SK-N-DZ (cell line): ENCODE data around the gene AGBL1.
"Not testable (repeated sequence)": the region's sequence is repeated elsewhere in the genome, so short reads cannot be mapped to it uniquely, and the experiment has no call there.

ENCODE experiments used
- DNase-seq: peaks from one replicate; pipeline ENCODE4 v3.0.0-alpha.2; 2015; ENCODE audit warnings: low spot score

Gene AGBL1

GRCh38 chr15:86932456-86932855 is 852.8 kb downstream of the AGBL1 start:
- DNase-seq, result no peak

- DNase-seq, result no peak
Measured at GRCh38 chr15:86935841-86936240, 856.2 kb downstream of the AGBL1 start.

GRCh38 chr15:86942285-86942684 is 862.6 kb downstream of the AGBL1 start:
- DNase-seq, result no peak

- DNase-seq, result no peak
Measured at GRCh38 chr15:86948719-86949118, 869.0 kb downstream of the AGBL1 start.

- DNase-seq, result no peak
Measured at GRCh38 chr15:86959254-86959653, 879.6 kb downstream of the AGBL1 start.

- no peak for DNase-seq
Measured at GRCh38 chr15:86961669-86962068, 882.0 kb downstream of the AGBL1 start.

GRCh38 chr15:86964271-86964670 is 884.6 kb downstream of the AGBL1 start:
- no peak for DNase-seq

- no peak for DNase-seq
Measured at GRCh38 chr15:86968244-86968643, 888.6 kb downstream of the AGBL1 start.

- no peak for DNase-seq
Measured at GRCh38 chr15:86969364-86969763, 889.7 kb downstream of the AGBL1 start.

GRCh38 chr15:86973284-86973844 is 893.7 kb downstream of the AGBL1 start:
- no peak for DNase-seq

GRCh38 chr15:86988033-86988432 is 908.4 kb downstream of the AGBL1 start:
- no peak for DNase-seq

- no peak for DNase-seq
Measured at GRCh38 chr15:87021751-87022150, 942.1 kb downstream of the AGBL1 start.

GRCh38 chr15:87031540-87032230 is 952.0 kb downstream of the AGBL1 start:
- no peak for DNase-seq

- no peak for DNase-seq
Measured at GRCh38 chr15:87032295-87032694, 952.6 kb downstream of the AGBL1 start.

GRCh38 chr15:87033056-87033455 is 953.4 kb downstream of the AGBL1 start:
- DNase-seq, result peak; percentile 16

- no peak for DNase-seq
Measured at GRCh38 chr15:87034886-87035285, 955.2 kb downstream of the AGBL1 start.

GRCh38 chr15:87038404-87038803 is 958.7 kb downstream of the AGBL1 start:
- no peak for DNase-seq

- DNase-seq, result not testable (repeated sequence)
Measured at GRCh38 chr15:87042619-87043018, 962.9 kb downstream of the AGBL1 start.

GRCh38 chr15:87045746-87046145 is 966.1 kb downstream of the AGBL1 start:
- DNase-seq, result no peak

GRCh38 chr15:87047203-87047965 is 967.7 kb downstream of the AGBL1 start:
- DNase-seq, result peak; percentile 53
